ENCODE data around the gene ZNF787.
"Not testable (repeated sequence)": the region's sequence is repeated elsewhere in the genome, so short reads cannot be mapped to it uniquely, and the experiment has no call there.

The ZNF787 gene

DNA sequence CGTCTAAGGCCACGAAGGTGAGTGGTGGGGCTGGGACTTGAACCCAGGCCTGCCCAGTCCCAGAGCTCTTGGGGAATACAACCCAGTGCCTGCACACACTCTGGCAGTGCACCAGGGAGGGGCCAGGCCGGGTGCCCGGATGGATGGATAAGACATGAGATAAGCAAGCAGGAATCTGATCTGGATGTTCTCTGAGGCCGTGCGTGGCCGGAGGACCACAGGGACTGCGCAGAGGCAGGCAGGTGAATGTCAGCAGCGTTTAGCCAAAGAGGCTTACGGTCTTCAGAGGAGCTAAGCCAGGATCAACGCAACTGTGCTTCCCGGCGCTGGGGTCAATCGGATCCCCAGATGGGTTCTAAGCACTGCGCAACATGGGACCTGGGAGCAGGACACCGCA, 1.5 kb downstream of the ZNF787 start:
- DNase-seq: no peak

GRCh38 chr19:56118666-56119581, 2.2 kb downstream of the ZNF787 start:
- DNase-seq: no peak

- DNase-seq: no peak
Measured at GRCh38 chr19:56117889-56118288, 3.2 kb downstream of the ZNF787 start.

GRCh38 chr19:56117376-56117884, 3.7 kb downstream of the ZNF787 start:
- DNase-seq: no peak

DNA sequence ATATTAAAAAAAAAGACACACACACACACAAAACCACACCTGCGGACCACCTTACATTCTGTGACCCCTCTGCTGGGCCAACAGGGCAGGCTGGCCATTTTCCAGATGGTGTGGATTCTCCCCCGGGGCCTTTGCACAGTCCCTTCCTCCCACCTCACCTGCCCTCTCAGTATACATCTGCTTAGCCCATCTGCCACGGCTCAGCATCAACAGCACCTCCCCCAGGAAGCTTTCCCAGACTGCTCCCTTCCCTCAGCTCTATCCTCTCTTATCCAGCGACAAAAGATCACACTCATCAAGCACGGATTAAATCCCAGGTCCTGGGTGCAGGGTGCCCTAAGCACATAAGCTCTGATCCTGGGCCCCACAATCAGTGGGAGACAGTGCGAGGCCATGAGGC, 4.5 kb downstream of the ZNF787 start:
- DNase-seq: no peak

GRCh38 chr19:56115490-56115889, 5.6 kb downstream of the ZNF787 start:
- DNase-seq: no peak

DNA sequence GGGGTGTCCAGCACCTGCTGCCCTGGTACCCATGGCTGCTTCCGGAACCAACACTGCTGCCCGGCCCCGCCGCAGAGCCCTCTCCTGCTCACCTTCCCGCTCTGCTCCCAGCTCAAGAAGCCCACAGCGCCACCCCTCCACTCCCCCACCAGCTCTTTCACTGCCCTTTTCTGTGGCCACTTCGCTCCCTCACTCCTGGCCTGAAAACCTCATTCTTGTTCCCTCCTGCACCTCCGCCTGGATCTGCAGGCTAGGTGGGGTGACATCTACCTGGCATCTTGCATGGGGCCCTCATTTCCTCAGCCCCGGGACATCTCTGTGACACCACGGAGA, 6.4 kb downstream of the ZNF787 start:
- DNase-seq: no peak

GRCh38 chr19:56114051-56114777, 6.9 kb downstream of the ZNF787 start:
- no peak for DNase-seq

DNA sequence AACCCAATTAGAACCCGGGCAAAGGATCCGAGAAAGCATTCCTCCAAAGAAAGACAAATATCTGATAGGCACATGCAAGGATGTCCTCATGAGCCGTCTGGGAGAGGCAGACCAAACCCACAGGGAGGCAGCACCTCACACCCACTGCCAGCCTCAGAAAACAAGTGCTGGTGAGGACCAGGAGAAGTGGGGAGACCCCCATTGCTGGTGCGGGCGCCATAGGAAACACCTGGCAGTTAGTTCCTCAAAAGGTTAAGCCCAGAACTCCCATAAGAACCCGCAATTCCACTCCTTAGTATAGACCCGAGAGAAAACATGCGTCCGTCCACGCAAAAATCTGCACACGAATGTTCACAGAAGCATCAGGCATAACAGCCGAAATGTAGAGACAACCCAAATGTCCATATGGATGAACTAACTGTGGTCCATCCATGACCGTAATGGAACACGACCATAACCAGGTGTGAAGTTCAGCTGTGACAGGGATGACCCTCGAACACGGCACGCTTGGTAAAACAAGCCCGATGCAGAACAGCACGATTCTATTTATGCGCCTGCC, 7.9 kb downstream of the ZNF787 start:
- no peak for DNase-seq

DNA sequence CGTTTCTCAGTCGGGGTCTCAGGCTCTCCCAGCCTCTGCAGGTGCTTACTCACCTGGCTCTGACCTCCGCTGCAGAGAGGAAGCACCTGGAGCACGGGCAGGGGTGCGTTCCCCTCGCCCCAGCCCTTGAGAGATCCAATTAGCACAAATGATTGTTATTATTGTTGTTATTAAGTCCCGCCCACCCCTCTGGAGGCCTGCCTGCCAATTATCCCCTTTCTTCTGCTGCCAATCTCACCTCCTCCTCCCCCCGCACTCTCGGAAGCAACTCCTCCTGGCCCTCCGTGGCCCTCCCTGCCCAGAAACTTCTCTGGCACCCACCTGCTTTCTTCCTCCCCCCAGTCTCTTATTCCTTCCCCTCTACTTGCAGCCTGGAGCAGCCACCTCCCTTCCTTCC, 8.8 kb downstream of the ZNF787 start:
- no peak for DNase-seq

DNA sequence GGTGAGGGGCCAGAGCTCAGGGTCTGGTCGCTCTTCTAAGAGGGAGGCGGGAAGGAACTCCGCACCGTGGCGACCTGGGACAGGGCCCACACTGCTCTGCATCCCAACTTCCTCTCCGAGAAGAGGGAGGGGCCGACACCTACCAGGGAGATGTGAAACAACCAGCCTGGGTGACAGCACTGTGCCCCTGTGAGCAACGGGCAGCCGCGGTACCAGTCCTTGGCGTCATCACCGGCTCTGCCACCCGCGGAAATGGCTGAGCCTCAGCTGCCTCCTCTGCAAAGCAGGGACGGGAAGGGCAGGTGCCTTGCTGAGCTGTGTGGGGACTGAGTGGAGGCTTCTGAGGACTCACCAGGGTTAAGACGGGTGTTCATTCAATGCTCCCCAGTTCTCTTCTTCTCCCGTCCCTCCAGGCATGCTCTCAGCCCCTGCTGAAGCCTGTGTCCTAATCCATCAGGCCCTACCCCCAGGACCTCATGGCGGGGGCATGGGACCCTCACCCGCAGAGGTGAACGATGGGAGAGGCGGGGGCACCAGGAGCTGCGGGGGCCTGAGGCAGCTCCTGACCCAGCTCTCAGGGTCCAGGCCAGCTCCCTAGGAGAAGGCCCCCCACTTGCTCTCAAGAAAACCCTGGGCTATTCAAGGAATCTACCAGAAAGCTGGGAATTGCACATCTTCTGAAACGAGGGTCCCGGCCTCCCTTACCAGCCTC, 9.3 kb downstream of the ZNF787 start:
- DNase-seq: peak; percentile 12 to 15

DNA sequence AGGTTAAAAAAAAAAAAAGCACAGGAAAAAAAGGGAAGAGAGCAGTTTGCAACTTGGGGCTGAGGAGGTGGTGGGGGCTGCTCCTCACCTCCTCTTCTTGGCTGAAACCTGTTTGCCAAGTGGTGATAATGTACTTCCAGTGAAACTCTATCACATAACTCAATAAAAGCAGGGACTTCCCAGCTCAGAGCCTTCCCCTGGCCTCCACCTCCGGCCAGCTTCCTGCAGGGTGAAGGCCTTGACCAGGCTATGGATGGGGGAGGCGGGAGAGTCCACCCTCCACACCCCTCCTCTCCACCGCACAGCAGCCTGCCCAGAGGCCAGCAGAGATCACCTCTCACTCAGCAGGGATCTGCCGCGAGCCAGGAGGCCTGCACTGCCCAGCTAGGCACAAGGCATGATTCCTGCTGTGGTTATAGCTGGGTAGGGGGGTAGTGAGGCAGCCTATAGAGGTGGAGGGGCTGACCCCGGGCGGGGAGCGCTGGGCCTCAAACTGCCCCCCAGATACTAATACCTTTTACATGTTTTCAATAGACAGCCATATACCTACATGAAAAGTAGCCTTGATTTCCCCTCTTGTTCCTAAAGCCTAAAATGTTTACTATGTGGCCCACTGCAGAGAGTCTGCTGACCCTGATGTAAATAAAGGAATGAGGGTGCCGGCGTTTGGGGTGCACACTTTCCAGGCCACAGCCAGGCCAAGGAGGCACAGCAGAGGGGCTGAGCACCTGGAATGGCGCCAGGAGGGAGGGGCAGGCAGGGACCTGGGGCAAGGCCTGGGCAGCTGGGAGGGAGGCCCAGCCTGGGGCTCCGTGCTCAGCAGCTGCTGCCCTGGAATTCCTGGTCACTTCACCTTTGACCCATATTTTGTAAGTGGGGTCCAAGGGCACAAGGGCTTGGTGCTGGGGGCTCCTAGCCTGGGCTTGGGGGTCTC, 10.3 kb downstream of the ZNF787 start:
- DNase-seq: no peak

DNA sequence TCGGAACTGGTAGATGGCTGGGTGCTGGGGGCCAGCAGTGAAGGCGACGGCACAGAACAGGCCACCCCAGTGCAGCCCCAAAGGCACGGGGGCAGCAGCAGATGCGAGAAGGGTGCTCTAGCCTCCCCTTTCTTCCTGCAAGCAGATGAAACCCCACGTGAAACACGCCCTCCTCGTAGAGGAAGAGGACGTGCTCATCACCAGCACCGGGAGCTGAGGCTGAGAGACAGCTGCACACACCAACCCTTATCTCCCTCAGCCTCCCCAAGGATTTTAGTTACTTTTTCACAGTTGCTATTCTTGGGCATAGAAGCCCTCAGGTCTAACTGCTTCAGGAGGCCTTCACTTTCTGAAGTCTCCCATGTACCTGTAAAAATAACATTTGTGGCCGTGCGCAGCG, 11.9 kb downstream of the ZNF787 start:
- no peak for DNase-seq

DNA sequence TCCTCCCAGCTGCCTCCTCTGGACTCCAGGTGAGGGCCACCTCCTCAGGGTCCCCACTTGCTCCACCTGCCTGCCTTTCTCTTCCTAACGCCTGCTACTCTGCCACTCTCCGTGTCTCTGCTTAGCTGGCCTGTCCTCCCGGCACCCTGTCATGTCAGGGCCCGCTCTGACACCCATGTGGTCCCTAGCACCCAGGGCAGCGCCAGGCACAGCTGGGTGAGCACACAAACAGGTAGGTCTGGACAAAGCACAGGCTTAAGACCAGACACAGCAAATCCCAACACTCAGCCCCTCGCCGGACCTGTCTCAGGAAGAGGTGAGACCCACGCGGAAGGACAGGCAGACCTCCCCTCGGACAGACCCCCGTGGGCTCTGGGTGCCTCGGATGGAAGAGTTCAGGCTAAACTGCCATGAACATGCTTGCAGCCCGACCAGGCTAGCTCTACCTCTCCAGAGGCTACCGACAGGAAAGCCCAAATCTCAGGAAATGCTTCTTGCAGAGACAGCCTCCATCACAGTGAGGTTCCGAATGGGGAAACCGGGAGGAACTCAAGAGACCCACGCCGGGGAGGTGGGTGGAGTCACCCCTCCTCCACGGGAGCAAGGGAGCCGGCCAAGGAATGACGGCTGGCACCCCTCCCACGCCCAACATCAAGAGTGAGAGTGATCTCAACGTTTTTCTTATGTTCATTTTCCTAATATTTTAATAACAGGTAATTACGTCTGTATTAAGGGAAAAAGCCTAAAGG, 12.5 kb downstream of the ZNF787 start:
- no peak for DNase-seq

DNA sequence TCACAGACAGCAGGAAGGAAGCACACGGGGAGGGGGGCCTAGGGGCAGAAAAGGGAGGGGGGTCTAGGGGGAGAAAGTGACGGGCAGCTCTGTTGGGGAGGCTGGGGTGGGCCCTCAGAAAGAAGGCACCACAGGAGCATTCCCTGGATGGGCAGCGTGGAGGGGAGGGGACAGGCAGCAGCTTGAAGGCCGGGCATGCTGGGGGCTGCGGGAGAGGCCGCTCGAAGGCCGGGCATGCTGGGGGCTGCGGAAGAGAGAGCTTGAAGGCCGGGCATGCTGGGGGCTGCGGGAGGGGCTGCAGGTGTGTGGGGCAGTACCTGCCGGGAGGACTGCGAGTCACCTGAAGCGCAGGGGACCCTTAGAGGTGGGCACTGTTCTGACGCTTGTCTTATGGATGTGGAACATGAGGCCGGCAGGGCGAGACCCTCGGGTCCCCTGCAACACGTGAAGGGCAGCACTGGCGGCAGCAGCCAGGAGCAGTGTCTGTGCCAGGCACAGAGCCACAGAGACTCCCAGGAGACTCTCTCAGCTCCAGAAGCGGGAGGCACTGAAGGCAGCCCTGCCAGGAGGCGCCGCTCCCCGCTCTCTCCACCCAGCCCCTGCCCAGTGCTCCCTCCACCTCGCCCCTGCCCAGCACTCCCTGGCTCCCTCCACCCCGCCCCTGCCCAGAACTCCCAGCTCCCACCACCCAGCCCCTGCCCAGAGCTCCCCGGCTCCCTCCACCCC, 13.3 kb downstream of the ZNF787 start:
- DNase-seq: no peak

DNA sequence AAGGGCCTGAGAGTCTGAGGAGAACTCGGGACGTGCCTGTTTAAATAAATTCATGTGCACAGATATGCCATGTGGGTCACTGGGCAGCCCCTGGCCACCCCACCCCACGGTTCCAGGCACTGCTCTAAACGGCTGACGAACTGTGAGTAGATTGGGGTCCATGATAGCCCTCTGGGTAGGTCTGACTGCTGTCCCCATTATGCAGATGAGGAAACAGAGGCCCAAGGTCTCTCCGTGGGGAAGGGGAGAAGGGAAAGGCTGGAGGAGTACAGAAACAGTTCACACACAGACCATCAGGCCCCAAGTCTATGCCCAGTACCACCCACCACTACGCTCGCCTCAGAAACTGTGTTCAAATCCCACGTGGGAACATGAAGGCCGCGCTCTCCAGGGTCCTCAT, 14.1 kb downstream of the ZNF787 start:
- DNase-seq: no peak

- DNase-seq: no peak
Measured at GRCh38 chr19:56106397-56106849, 14.7 kb downstream of the ZNF787 start.

GRCh38 chr19:56105831-56106396, 15.2 kb downstream of the ZNF787 start:
- not testable (repeated sequence) for DNase-seq

DNA sequence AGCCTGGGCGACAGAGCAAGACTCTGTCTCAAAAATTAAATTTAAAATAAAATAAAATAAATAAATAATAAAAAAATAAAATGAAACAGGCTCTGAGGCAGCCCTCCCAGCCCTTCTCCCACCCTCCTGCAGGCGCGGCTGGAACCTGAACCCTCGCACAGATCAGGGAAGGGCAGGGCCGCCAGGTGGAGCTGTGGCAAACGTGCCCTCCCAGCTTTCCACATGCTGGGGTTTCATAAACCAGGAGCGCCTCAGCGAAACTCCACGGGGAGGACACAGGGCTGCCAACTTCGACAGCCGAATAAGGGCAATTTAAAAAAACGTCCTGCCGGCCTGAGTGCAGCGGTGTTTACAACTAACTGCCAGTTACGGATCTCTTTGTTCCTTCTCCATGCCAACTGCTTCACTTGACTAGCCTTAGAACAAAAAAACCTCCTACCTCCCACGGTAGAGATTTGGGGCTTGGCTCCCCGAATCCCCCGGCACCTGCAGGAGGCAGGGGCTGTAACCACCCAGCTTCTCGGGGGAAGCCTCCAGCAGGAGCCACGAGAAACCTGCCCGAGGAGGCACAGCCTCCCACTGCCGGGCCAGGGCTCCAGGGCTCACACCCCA, 15.9 kb downstream of the ZNF787 start:
- peak; percentile 40 to 42 for DNase-seq

- no peak for DNase-seq
Measured at GRCh38 chr19:56104423-56104822, 16.7 kb downstream of the ZNF787 start.
